Neural progenitor cell (in vitro differentiated cells): ENCODE measurements around the gene RABAC1. TPM values are rescaled to one million over a fixed set of nuclear protein-coding genes. Genes with fewer than 3 reads are reported as not detected.
"Not testable (repeated sequence)": the region's sequence is repeated elsewhere in the genome, so short reads cannot be mapped to it uniquely, and the experiment has no call there.

ENCODE experiments used
- DNase-seq: peaks from one replicate; pipeline ENCODE4 v3.0.0-alpha.2; 2016; ENCODE audit warnings: low spot score
- H2AFZ ChIP-seq: fragments of 200-600 bp; sonication (generic); replicated peaks from 2 replicates; pipeline ENCODE4 v1.6.1; 2016; ENCODE audit warnings: antibody characterized with exemption
- H3F3A ChIP-seq: fragments of 200-600 bp; sonication (generic); 2 replicates; pipeline ENCODE4 v1.6.1; 2016; ENCODE audit warnings: antibody characterized with exemption, low read depth
- H3K27ac ChIP-seq: fragments of 200-600 bp; sonication (generic); 2 replicates; pipeline ENCODE4 v1.5.1; 2016; ENCODE audit warnings: mild to moderate bottlenecking
- H3K27me3 ChIP-seq: fragments of 200-600 bp; sonication (generic); 2 replicates; pipeline ENCODE4 v1.6.1; 2016; ENCODE audit warnings: mild to moderate bottlenecking, moderate library complexity
- H3K36me3 ChIP-seq: fragments of 200-600 bp; sonication (generic); 2 replicates; pipeline ENCODE4 v1.5.1; 2016
- H3K4me1 ChIP-seq: fragments of 200-600 bp; sonication (generic); 2 replicates; pipeline ENCODE4 v1.6.1; 2016; ENCODE audit warnings: mixed run types
- H3K4me2 ChIP-seq: fragments of 200-600 bp; sonication (generic); 2 replicates; pipeline ENCODE4 v1.6.1; 2016
- H3K4me3 ChIP-seq: fragments of 200-600 bp; sonication (generic); 2 replicates; pipeline ENCODE4 v1.5.1; 2016
- H3K79me2 ChIP-seq: fragments of 200-600 bp; sonication (generic); 2 replicates; pipeline ENCODE4 v1.6.1; 2016; ENCODE audit warnings: low read depth
- H3K9ac ChIP-seq: fragments of 200-600 bp; sonication (generic); 2 replicates; pipeline ENCODE4 v1.6.1; 2016
- H3K9me3 ChIP-seq: fragments of 200-600 bp; sonication (generic); 2 replicates; pipeline ENCODE4 v1.5.1; 2016; ENCODE audit warnings: low read depth
- H4K20me1 ChIP-seq: fragments of 200-600 bp; sonication (generic); 2 replicates; pipeline ENCODE4 v1.6.1; 2016; ENCODE audit warnings: low read depth
- H3K27ac Mint-ChIP-seq: 3 replicates; pipeline ENCODE4 v1.8.0; 2021; ENCODE audit warnings: mixed read lengths
- H3K27me3 Mint-ChIP-seq: 2 replicates; pipeline ENCODE4 v1.8.0; 2022; ENCODE audit warnings: low read depth, mild to moderate bottlenecking, inconsistent platforms, moderate library complexity, mixed read lengths; ENCODE audit not compliant: insufficient read depth
- H3K36me3 Mint-ChIP-seq: 3 replicates; pipeline ENCODE4 v1.8.0; 2021; ENCODE audit warnings: mixed read lengths
- H3K4me1 Mint-ChIP-seq: 3 replicates; pipeline ENCODE4 v1.8.0; 2021; ENCODE audit warnings: mixed read lengths
- H3K4me3 Mint-ChIP-seq: 3 replicates; pipeline ENCODE4 v1.8.0; 2021; ENCODE audit warnings: mild to moderate bottlenecking, moderate library complexity, mixed read lengths
- H3K9me3 Mint-ChIP-seq: 3 replicates; pipeline ENCODE4 v1.8.0; 2020; ENCODE audit warnings: mixed read lengths
- EZH2 ChIP-seq: fragments of 200-600 bp; sonication (generic); IDR thresholded peaks from 2 replicates; pipeline ENCODE4 v1.6.1; 2017; ENCODE audit warnings: antibody characterized with exemption, mild to moderate bottlenecking, moderate library complexity
- EZH2phosphoT487 ChIP-seq: fragments of 200-600 bp; sonication (generic); IDR thresholded peaks from 2 replicates; pipeline ENCODE4 v1.6.1; 2017; ENCODE audit warnings: antibody characterized with exemption
- total RNA-seq: library from RNA; depleted of rRNA; stranded (reverse); fragments of >200 nt; gene quantifications from 2 replicates; pipeline ENCODE4 v1.2.3, GENCODE V29; 2015; ENCODE audit warnings: low replicate concordance
- TF ChIP-seq, protein P1 (sequence below): fragments of 200-600 bp; sonication (generic); IDR thresholded peaks from 2 replicates; pipeline ENCODE4 v1.5.1; 2017; ENCODE audit warnings: antibody characterized with exemption, mild to moderate bottlenecking

The RABAC1 gene
- total RNA-seq, 1 donor from 2014 or later, result 33.1 TPM

DNA sequence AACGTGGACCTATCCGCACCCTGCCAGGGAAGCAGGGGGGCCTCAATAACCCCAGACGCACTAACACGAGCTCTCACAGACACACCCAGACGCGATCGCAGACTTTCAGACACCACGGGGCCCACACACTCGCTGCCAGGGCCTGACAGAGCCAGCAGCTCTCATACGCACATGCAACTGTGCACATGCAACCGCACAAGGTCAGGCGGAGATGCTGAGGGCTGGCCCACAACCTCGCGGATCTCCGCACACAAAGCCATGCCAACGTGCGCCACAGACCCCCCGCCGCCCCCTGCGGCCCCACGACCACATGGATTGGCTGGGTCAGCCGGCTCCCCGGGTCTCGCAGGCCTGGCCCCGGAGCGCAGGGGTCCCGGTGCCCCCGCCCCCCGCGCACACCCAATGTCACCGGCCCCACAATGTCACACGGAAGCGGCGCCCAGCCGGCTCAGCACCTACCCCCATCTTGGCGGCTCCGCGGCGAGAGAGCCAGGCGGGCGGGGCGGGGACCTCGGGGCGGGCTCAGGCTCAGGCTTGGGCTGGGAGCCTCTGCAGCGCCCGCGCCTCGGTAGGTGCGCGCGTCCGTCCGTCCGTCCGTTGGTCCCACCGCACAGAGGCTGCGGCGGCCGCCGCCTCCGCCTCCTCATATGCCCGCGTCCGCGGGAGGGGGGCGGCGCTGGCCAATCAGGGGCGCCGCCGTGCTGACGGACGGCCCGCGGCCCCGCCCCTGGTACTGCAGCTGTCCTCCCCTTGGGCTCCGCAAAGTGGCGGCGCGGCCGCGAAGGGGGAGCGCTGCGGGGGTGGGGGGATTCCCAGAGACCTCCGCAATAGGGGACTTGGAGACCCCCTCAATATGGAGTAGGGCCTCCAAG is 34.7 kb upstream of the RABAC1 start, which contains the start of gene ATP1A3:
Gene ATP1A3, minus strand, starts transcription at position 619 of the 872 bp plus-strand sequence. Its CDS starts 154 bp downstream, at position 465.
- H3K27ac Mint-ChIP-seq, result peak within 1 kb of the TSS; percentile 3
- peak; percentile 93 for DNase-seq
- H3K4me3 Mint-ChIP-seq, result peak within 1 kb of the TSS; percentile 91
- H3K9me3 Mint-ChIP-seq, result peaks cover 2% of the 10 kb centered on the region
- no peak within 1 kb of the TSS for H3K9ac ChIP-seq
- H3K36me3 Mint-ChIP-seq, result no peaks in the 10 kb centered on the region
- no peak within 1 kb of the TSS for H3K27ac ChIP-seq
- peaks cover 84% of the 10 kb centered on the region for H3K27me3 ChIP-seq
- no peaks in the 10 kb centered on the region for H3K79me2 ChIP-seq
- H3K4me1 ChIP-seq, result peaks cover 4% of the 10 kb centered on the region
- H4K20me1 ChIP-seq, result peaks cover 45% of the 10 kb centered on the region
- peak within 1 kb of the TSS; percentile 82 for H3K4me2 ChIP-seq
- H3F3A ChIP-seq, result peaks cover 22% of the 10 kb centered on the region
- H3K9me3 ChIP-seq, result no peaks in the 10 kb centered on the region
- peaks cover 43% of the 10 kb centered on the region for H3K4me1 Mint-ChIP-seq
- H2AFZ ChIP-seq, result peak within 1 kb of the TSS; percentile 36
- TF ChIP-seq, protein P1, sequence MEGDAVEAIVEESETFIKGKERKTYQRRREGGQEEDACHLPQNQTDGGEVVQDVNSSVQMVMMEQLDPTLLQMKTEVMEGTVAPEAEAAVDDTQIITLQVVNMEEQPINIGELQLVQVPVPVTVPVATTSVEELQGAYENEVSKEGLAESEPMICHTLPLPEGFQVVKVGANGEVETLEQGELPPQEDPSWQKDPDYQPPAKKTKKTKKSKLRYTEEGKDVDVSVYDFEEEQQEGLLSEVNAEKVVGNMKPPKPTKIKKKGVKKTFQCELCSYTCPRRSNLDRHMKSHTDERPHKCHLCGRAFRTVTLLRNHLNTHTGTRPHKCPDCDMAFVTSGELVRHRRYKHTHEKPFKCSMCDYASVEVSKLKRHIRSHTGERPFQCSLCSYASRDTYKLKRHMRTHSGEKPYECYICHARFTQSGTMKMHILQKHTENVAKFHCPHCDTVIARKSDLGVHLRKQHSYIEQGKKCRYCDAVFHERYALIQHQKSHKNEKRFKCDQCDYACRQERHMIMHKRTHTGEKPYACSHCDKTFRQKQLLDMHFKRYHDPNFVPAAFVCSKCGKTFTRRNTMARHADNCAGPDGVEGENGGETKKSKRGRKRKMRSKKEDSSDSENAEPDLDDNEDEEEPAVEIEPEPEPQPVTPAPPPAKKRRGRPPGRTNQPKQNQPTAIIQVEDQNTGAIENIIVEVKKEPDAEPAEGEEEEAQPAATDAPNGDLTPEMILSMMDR, result no peak
- peak; percentile 54 for TF ChIP-seq EZH2phosphoT487
- peak; percentile 60 for TF ChIP-seq EZH2
- H3K4me3 ChIP-seq, result peak within 1 kb of the TSS; percentile 54
- peaks cover 45% of the 10 kb centered on the region for H3K27me3 Mint-ChIP-seq
- H3K36me3 ChIP-seq, result no peaks in the 10 kb centered on the region

DNA sequence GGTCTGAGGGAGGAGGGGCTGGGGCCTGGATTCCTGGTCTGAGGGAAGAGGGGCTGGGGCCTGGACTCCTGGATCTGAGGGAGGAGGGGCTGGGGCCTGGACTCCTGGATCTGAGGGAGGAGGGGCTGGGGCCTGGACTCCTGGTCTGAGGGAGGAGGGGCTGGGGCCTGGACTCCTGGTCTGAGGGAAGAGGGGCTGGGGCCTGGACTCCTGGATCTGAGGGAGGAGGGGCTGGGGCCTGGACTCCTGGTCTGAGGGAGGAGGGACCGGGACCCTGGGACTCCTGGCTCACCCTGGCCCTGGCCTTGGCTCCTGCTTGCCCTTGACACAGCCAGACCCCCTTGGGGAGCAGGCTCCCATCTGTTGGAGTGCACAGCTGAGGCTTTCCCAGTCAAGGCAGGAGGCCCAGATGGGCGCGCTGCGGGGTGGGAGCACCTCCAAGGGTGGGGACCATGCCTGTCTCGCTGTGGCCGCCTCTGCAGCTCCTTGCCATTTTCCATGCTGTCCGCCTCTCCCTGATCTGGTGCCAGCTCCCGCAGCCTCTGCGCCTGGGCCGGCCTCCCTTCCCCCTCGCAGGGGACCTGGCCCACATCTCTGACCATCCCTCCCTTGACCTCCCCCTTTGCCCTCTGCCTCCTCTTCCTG is 32.9 kb upstream of the RABAC1 start:
- H3K27ac ChIP-seq, H3K36me3 ChIP-seq, H3K9me3 Mint-ChIP-seq, H3K4me1 ChIP-seq, H3K27ac Mint-ChIP-seq, H3K79me2 ChIP-seq, H2AFZ ChIP-seq, H3K9ac ChIP-seq, DNase-seq, H3K4me3 Mint-ChIP-seq, H3K4me2 ChIP-seq, H3K36me3 Mint-ChIP-seq, H3K4me3 ChIP-seq, H3K9me3 ChIP-seq: not testable (repeated sequence)
- peaks cover 66% of the 10 kb centered on the region for H3K27me3 ChIP-seq
- H3K27me3 Mint-ChIP-seq, result peaks cover 32% of the 10 kb centered on the region
- H4K20me1 ChIP-seq, result peaks cover 29% of the 10 kb centered on the region
- peaks cover 15% of the 10 kb centered on the region for H3F3A ChIP-seq
- peaks cover 35% of the 10 kb centered on the region for H3K4me1 Mint-ChIP-seq

DNA sequence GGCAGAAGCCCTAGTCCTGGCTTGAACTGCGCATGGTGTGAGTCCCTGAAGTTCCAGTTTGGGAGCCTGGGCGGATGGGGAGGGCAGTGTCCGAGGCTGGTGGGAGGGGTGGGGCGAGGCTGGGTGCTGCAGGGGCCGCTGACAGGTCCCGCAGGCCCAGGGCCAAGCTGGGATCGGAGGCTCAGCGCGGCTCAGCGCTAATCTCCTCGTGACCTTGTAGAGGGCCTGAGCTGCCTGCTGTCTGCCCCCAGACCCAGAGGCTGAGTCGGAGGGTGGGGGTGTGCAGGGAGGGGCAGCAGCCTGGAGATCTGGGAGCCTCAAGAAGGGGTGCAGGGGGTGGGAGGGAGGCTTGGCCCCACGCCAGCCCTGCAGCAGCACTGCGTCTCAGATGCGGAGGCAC is 31.9 kb upstream of the RABAC1 start:
- peaks cover 25% of the 10 kb centered on the region for H3K27me3 Mint-ChIP-seq
- H3K27ac ChIP-seq, result no peak overlapping the region
- no peak overlapping the region for H3K4me2 ChIP-seq
- H3K9ac ChIP-seq, result no peak overlapping the region
- H3K4me3 ChIP-seq, result no peak overlapping the region
- no peak overlapping the region for H3K4me3 Mint-ChIP-seq
- no peaks in the 10 kb centered on the region for H3K36me3 ChIP-seq
- TF ChIP-seq, protein P1, result no peak
- TF ChIP-seq EZH2 (no peak), EZH2phosphoT487 (no peak)
- H3K79me2 ChIP-seq, result no peaks in the 10 kb centered on the region
- H3K9me3 Mint-ChIP-seq, result peaks cover 2% of the 10 kb centered on the region
- H2AFZ ChIP-seq, result no peak overlapping the region
- H3K27me3 ChIP-seq, result peaks cover 56% of the 10 kb centered on the region
- peaks cover 5% of the 10 kb centered on the region for H3F3A ChIP-seq
- peaks cover 26% of the 10 kb centered on the region for H3K4me1 Mint-ChIP-seq
- no peaks in the 10 kb centered on the region for H3K4me1 ChIP-seq
- H3K9me3 ChIP-seq, result no peaks in the 10 kb centered on the region
- DNase-seq, result peak; percentile 21
- H4K20me1 ChIP-seq, result peaks cover 19% of the 10 kb centered on the region
- no peak overlapping the region for H3K27ac Mint-ChIP-seq
- no peaks in the 10 kb centered on the region for H3K36me3 Mint-ChIP-seq
